Dermis blood vessel endothelial cell (primary cell): ENCODE measurements around the gene TSPEAR. TPM values are rescaled to one million over a fixed set of nuclear protein-coding genes. Genes with fewer than 3 reads are reported as not detected.
"Not testable (repeated sequence)": the region's sequence is repeated elsewhere in the genome, so short reads cannot be mapped to it uniquely, and the experiment has no call there.

Source experiments
- DNase-seq: peaks from one replicate; pipeline ENCODE4 v3.0.0; 2010
- total RNA-seq: library from RNA; depleted of rRNA; stranded (reverse); fragments of >200 nt; gene quantifications from 2 replicates; pipeline ENCODE4 v1.2.3, GENCODE V29; 2014

TSPEAR gene
- total RNA-seq, 1 donor from 2014 or later: 1.0 TPM

DNA sequence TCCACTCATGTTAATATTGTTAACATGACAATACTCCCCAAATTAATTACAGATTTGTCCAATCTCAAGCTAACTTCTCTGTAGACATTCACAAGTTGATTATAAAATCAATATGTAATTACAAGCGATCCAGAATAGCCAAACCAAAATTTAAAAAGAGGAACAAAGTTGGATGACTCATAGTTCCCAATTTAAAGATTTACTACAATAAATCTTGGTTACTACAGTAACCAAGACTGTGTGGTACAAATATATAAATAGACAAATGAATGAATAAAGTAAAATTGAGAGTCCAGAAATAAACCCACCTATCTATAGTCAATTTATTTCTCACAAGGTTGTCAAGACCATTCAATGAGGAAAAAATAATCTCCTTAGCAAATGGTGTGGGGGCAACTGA lies 145.0 kb downstream of the TSPEAR start:
- DNase-seq: no peak

DNA sequence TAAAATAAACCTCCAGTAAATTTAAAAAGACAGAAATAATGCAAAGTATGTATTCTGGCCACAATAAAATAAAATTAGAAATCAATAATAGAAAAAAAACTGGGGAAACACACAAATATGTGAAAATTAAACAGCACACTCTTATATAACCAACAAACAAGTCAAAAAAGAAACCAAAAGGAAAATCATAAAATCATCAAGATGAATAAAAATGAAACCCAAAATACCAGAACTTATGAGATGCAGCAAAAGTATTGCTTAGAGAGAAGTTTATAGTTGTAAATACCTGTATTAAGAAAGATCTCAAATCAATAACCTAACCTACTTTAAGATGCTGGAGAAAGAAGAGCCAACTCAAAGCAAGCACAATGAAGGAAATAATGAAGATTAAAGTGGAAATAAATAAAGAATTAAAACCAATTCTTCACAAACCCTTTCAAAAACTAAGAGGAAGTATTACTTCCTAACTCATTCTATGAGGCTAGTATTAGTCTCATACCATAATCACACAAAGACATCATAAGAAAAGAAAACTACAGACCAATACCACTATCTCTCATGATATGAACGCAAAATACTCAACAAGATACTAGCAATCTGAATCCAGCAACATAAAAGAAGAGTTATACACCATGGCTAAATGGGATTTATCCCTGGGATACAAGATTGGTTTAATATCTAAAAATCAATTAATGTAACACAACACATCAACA lies 146.3 kb downstream of the TSPEAR start:
- DNase-seq: no peak

DNA sequence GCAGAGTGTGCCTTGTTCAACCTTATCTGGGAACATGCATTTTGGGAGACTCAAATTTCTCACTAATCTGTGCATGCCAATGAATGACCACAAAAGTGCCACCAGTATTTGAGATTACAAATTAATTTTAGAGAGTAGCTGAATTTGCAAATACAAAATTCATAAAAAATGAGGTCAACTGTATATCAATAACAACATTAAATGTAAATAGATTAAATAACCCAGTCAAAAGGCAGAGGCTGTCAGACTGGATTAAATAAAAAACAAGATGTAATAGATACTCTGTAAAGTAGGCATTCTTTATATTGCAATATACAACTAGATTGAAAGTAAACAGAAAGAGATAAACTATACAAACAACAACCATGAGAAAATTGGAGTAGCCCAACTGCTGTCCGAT lies 147.3 kb downstream of the TSPEAR start:
- no peak for DNase-seq

DNA sequence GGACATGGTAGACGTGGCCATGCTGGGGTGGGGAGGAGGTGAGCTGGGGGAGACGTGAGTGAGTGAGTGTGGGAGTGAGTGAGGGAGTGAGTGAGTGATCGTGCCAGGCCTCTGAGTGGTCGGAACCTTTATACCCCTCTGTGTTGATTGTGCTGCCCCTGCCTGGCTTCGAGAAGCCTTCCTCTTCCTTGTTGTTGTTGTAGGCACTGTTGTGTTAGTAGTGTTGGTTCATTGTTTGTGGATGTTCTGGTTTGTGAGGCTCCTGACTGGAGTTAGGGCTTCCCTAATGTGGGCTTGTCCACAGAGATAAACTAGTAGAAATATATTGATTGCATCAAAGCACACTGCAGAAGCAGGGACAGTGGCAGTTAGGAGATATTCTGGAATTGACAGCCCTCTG lies 152.7 kb downstream of the TSPEAR start, which contains the start of gene KRTAP10-3:
KRTAP10-3 (minus strand) TSS at position 101 of the 400 bp plus-strand sequence; CDS start at position 21, 80 bp downstream.
- no peak for DNase-seq

DNA sequence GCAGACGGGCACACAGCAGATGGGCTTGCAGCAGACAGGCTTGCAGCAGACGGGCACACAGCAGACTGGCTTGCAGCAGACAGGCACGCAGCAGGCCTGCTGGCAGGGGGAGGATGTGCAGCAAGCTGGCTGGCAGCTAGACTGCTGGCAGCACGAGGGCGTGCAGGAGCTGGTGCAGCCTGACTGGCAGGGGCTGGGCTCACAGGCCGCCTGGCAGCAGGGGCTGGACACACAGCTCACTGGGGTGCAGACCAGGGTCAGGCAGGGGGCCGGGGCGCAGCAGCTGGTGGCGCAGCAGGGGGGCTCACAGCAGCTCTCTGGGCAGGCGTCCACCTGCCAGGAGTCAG lies 153.1 kb downstream of the TSPEAR start:
- DNase-seq: not testable (repeated sequence)

DNA sequence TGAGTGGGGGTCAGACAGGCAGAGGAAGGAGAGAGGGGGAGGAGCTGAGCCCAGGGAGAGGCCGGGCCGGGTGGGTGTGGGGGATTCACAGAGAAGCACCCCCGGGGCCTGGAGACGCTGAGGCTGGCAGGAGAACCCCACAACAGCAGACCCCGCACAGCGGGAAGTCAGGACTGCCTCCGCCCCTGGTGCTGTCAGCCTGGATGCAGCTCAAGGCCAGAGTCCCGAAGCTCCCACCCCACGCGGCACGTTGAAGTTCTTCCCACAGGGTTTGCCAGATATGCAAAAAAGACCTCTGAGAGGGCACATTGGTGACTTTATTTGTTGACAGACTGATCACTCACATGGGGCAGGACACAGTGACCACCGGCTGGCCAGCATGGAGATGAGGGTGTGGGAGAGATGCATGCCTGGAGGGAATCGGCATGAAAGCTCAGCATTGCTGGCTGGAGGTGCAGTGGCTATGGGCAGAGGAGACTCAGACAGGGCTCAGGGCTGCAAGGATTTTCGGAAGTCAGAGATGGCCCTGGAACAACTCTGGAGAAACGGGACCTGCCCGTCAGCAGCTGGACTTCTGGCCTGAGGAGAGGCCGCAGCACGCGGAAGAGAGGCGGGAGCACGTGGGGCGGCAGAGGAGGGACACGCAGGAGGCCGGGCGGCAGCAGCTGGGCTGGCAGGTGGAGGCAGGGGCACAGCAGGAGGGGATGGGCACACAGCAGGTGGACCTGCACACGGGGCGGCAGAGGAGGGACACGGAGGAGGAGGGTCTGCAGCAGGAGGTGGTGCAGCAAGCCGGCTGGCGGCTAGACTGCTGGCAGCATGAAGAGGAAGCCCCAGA lies 153.7 kb downstream of the TSPEAR start:
- DNase-seq: no peak

DNA sequence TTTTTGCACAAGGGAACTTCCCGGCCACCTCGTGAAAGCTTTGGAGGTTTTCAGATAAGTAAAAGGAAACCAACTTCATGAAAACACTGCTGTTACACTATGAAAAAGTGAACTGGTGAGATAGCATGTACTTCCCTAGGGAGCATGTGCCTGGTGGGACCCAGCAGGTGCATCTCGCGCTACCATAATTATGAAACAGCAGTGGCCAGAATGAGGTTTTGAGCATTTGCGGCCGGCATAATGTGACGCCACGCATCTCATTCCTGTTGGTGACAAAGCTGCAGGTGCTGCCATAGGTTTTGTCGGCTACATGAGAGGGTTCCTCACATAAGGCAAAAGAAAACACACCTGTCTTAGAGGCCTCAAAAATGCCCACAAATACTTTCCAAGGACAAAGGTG lies 154.5 kb downstream of the TSPEAR start:
- no peak for DNase-seq

DNA sequence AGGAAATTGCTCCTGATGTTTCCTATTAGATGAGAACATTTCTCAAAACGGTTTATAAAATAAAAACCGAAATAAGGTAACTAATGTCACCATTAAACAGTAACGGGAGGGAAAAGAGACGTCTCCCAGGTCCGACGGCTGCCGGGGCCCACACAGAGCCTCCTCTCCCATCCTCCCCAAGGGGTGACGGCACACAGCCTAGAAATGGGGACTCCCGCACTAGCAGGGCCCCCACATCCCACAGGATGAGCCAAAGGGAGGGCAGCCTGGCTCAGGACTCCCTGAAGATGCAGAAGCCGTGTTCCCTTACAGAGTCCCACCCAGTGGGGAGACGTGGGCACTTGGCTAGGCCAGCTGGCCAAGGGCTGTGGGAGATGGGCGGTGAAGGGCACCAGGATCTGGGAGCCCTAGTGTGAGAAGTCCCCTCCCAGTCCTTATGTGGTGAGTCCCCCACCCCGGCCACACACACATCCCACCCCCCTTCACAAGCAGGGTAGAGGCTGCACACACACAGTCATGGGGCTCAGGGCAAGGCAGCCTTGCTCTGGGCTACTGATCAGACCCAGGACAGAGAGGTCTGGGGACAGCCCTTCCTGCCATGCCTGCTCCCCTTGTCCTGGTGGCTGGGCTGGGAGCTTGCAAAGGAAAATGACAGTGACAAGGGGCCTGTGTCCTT lies 156.0 kb downstream of the TSPEAR start:
- no peak for DNase-seq

DNA sequence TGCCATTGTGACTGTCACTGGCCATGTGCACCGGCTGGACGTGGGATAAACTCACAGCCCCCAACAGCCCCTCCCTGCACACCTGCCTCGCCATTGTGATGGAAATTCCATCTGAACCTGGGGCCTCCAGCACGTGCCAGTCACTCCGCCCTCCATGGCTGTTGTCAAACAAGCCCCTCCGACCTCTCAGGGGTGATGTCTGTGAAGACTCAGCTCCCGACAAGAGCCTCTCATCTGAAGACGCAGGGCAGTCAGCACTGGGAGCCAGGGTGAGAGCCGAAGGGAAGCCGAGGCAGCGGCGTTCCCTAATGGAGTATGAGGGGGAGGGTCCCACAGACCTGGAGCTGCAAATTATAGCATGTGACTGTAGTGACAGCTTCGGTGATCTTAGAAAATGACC lies 158.7 kb downstream of the TSPEAR start:
- no peak for DNase-seq

DNA sequence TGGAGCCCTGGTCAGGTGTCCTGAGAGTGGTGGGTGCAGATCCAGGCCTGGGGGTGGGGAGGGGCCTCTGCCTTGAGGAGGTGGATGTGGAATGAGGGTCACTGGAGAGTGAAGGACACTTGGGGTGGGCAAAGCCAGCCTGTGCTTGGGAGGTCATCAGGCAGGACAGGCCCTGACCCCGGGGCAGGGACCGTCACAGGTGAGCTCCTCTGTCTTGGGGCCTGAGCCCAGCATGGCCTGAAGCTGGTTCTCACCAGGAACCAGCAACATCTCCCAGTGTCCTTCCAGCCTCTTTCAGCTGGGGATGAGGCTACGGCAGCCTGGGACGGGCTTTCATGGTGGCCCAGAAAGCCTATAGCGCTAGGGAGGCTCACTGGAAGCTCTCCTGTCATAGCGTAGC lies 159.2 kb downstream of the TSPEAR start:
- no peak for DNase-seq

DNA sequence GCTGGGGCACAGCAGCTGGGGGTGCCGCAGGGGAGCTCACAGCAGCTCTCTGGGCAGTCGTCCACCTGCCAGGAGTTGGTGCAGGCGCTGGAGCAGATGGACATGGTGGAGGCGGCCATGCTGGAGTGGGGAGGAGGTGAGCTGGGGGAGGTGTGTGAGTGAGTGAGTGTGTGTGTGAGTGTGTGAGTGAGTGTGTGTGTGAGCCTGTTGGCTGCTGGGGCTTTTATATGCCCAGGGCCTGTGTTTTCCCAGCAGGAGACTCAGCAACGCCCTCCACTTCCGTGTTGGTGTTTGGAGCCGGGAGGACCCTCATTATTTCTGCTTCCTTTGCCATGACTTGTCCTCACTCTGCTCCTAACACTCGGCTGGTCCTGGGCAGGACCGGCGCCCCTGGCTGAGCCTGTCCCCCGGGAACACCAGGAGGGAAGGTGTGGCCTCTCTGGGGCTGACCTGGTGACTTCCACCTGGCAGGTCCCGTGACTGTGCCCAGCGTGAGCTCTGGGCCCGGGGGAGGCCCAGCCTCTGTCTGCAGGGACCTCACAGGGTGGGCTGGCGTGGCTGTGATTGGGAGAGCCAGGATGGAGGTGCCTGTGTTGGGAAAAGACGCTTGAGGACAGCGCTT lies 159.9 kb downstream of the TSPEAR start, which contains the start of gene KRTAP10-2:
KRTAP10-2 (minus strand) TSS at position 166 of the 622 bp plus-strand sequence; CDS start at position 119, 47 bp downstream.
- DNase-seq: no peak

DNA sequence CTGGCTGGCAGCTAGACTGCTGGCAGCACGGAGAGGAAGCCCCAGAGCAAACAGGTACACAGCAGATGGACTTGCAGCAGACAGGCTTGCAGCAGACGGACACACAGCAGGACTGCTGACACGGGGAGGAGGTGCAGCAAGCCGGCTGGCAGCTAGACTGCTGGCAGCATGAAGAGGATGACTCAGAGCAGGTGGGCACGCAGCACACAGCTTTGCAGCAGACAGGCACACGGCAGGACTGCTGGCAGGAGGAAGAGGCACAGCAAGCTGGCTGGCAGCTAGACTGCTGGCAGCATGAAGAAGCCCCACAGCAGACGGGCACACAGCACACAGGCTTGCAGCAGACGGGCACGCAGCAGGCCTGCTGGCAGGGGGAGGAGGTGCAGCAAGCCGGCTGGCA lies 160.6 kb downstream of the TSPEAR start:
- no peak for DNase-seq

DNA sequence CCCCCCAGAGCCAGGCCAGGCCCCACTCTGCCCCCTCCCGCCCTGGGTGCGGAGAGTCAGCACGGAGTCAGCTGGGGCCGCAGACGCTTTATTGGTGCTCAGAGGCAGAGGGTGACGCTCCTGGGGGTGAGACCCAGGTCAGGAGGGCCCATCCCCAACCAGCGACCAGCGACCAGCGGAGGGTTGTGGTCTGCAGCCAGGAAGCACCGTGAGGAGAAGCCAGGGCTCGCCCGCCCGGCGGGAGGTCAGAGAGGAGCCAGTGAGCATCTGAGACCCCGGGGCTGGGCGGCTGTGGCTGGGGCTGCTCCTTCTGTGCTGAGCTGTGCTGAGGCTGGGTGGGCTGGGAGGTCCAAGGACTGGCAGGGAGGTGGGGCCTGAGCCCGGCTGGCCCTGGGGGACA lies 161.1 kb downstream of the TSPEAR start:
- not testable (repeated sequence) for DNase-seq

DNA sequence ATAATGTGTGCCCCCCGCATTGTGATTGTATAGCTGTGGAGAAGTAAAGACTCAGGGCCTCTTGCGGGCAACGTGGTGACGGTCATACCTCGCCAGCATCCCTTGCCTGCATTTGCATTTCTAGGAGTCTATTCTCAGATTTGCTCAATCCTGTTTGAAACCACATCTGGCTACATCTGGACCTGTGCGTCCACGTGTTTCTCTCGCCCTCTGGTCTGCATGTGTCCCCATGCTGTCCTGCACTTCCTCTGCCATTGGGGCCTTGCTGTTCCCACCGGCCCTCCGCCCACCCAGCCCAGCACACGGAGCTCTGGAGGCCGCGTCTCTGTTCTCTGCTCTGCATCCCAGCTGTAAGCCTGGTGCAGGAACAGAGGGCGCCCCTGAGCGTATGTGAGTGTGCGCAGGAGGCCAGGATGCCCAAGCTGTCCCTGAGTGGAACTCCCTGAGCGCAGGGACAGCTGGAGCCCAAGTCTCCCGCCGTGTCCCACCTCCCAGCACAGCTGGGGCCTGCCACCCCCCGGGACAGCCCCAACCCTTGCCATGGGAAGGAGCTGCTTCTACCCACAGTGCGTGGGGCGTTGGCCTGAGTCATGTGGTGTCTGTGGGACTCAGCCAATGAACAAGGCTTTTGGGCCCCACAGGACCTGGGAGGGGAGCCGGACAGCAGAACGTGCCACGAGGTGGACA lies 161.7 kb downstream of the TSPEAR start:
- DNase-seq: no peak

DNA sequence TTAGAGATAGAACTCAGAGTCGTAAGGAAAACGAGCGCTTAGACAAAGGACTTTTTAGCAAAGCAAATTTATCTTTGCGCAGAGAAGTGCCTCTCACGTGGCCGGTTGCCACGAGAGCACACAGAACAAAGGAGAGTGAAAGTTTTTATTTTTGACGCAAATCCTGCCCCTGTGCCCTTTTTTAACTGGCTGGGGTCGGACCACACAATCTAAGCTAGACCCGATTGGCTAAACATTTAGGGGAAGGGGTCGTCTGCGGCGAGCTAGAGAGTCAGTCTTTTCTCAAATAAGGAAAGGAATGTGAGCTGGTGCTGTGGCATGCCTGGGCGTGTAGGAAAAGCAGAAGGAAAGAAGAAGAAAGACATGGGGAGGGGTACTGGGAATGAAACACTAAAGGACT lies 162.4 kb downstream of the TSPEAR start:
- DNase-seq: no peak

DNA sequence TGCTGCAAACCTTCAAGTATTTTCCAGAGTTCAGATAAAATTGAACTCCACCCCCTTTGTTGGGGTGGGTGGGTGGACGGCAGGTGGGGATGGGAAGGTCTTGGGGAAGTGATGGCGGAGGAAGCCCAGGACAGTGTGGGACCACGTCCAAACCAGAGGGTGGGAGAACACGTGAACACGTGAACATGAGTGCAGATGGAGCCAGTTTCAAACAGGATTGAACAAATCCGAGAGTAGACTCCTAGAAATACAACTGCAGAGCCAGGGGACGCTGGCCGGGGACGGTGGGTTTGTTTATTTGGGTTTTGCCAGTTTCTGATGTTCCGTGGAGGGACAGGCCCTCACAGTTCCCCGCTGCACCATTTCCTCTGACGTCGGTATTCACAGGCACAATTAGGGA lies 163.0 kb downstream of the TSPEAR start:
- DNase-seq: no peak

DNA sequence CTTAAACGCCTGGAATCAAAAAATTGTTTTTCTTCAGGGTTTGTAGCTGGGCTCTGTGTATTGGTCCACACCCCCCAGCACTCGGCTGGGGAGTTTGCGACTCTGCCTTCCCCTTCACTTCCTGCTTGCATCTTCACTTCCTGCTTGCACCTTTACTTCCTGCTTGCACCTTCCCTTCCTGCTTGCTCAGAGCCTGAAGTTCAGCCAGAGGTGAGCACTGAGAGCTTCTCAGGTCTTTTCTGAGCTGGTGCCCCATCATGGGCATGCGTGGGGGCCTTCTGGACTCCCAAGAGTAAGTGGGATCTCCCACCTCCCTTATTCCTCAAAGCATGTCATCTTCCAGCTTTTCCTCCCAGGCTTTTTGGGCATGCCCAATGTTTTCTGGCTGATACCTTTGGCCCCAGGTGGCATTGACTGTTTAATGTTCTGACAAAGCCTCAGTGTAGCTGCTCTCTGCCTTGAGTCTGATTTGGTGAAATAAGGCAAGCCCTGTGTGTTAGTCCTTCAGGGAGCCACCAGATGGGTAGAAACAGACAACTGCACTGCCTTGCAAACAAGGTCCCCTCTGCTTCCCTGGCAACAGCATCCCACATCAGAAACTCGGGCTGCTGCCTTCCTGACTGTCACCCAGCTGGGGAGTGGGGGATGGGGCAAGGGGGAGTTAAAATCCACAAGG lies 163.6 kb downstream of the TSPEAR start:
- no peak for DNase-seq

DNA sequence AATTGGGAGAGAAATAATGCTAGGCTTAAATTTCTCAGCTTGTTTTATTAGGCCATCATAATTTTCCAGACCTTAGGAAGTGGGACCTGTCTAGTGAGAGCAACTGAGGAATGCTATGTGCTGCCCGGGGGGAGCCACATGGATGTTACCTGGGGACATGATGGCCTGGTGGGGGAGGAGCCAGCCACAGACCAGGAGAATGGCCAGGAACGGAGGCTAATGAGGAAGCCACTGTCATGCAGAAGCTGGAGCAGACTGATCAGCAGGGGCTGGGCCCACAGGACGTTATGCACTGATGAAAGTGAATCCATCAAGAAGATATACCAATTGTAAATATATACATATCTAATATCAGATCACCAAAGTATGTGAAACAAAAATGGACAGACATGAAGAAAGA lies 166.8 kb downstream of the TSPEAR start:
- DNase-seq: no peak

DNA sequence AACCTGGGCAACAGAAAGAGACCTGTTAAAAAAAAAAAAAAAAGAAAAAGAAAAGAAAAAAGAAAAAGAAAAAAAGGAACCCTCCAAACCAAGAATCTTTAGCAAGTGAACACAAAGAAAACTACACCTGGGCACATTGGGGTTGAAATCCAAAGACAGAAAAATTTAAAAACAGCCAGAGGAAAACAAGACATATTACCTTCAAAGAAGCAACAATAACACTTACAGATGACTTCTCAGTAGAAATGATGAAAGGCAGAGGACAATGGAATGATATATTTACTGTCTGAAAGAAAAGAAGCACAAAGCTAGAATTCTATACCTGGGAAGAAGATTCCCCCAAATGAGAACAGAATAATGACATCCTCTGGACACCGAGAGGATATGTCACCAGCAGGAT lies 168.7 kb downstream of the TSPEAR start:
- DNase-seq: no peak

DNA sequence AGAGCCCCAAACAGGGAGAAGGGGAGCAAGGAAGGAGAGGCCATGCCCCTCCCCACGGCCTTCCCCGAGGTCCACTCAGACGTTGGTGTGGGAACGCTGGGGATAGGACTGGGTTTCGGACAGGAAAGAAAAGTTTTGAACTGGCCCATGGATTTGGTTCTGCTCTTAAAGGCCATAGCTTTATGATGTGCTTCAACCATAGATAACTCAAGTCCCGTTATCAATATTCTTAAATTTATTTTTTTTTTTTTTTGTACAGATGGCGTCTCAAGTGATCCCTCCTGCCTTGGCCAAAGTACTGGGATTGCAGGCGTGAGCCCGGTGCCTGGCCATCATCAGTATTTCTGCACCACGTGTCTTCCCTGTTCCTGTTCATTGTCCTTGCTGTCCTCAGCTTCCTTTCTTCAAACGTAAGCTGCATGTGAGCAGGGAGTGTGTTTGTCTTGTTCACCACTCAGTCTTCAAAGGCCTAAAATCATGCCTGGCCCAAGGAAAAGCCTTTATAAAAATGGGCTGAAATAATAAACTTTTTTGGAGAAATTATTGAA lies 170.6 kb downstream of the TSPEAR start:
- no peak for DNase-seq

DNA sequence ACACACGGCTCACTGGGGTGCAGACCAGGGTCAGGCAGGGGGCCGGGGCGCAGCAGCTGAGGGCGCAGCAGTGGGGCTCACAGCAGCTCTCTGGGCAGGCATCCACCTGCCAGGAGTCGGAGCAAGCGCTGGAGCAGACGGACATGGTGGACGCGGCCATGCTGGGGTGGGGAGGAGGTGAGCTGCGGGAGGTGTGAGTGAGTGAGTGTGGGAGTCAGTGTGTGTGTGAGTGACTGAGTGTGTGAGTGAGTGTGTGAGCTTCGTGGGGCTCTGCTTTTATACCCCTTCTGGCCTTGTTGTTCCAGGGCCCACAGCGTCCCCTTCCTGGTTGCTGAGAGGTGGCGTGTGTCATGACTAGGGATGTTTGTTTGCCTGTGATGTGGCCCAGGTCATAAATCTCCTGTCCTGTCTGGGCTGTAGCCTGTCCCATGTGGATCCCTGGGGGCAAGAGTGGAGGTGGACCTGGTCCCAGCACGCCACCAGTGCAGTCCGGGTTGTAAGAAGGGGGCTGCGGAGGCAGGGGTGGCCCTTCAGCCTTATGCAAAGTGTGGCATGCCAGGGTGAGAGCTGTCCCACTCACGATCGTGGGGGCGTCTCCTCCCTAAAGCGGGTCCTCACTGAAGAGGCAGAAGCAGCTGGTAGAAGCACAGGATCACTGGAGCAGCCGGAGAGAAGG lies 171.2 kb downstream of the TSPEAR start, which contains the start of gene KRTAP10-1:
KRTAP10-1 (minus strand) TSS at position 205 of the 676 bp plus-strand sequence; CDS start at position 160, 45 bp downstream.
- no peak for DNase-seq
